Activated T-cell treated with anti-CD3 and anti-CD28 coated beads, Interleukin-2, amount 50 U/mL, for 72 hours (primary cell): ENCODE measurements around the gene MYH11. TPM values are rescaled to one million over a fixed set of nuclear protein-coding genes. Genes with fewer than 3 reads are reported as not detected.
"Not testable (repeated sequence)": the region's sequence is repeated elsewhere in the genome, so short reads cannot be mapped to it uniquely, and the experiment has no call there.

Experiments used
- ATAC-seq, 2 donors: fragments of 150-1000 bp; cut with Tn5 transposase; replicated peaks in 1 of 2; 2 replicates each; pipeline ENCODE4 v1.10.0; 2021; ENCODE audit warnings: moderate library complexity in 2 of 2, mild to moderate bottlenecking in 1 of 2
- DNase-seq, 2 donors: peaks; one replicate each; pipeline ENCODE4 v3.0.0; 2021 to 2022; ENCODE audit warnings: mixed read lengths in 1 of 2
- H3K27ac Mint-ChIP-seq: one replicate; pipeline ENCODE4 v1.8.0; 2022; ENCODE audit warnings: mild to moderate bottlenecking, moderate library complexity, mixed read lengths
- H3K27me3 Mint-ChIP-seq: one replicate; pipeline ENCODE4 v1.8.0; 2022; ENCODE audit warnings: low read depth, mixed read lengths
- H3K36me3 Mint-ChIP-seq, 2 donors: one replicate each; pipeline ENCODE4 v1.8.0; 2022; ENCODE audit warnings: mixed read lengths in 2 of 2, mild to moderate bottlenecking in 1 of 2; ENCODE audit not compliant: insufficient read depth in 2 of 2
- H3K4me1 Mint-ChIP-seq: one replicate; pipeline ENCODE4 v1.8.0; 2022; ENCODE audit warnings: low read depth, mixed read lengths
- H3K4me3 Mint-ChIP-seq, 2 donors: one replicate each; pipeline ENCODE4 v1.8.0; 2022; ENCODE audit warnings: mild to moderate bottlenecking in 2 of 2, mixed read lengths in 2 of 2, moderate library complexity in 2 of 2
- H3K9me3 Mint-ChIP-seq, 2 donors: one replicate each; pipeline ENCODE4 v1.8.0; 2022; ENCODE audit warnings: mixed read lengths in 2 of 2
- total RNA-seq, 2 donors: library from RNA; stranded (reverse); gene quantifications; one replicate each; pipeline ENCODE4 v1.2.3, GENCODE V29; 2022

Gene MYH11
- total RNA-seq, 2 donors from 2014 or later: not detected

GRCh38 chr16:15660203-15660601, 196.6 kb downstream of the MYH11 start:
- no peak overlapping the region for H3K4me3 Mint-ChIP-seq
- no peak for ATAC-seq
- no peaks in the 10 kb centered on the region for H3K27me3 Mint-ChIP-seq
- DNase-seq: no peak
- H3K4me1 Mint-ChIP-seq: peaks cover 65% of the 10 kb centered on the region
- H3K9me3 Mint-ChIP-seq: no peaks in the 10 kb centered on the region
- peaks cover 9 to 28% of the 10 kb centered on the region in 2 donors for H3K36me3 Mint-ChIP-seq
- H3K27ac Mint-ChIP-seq: peak overlapping the region; percentile 13

GRCh38 chr16:15658556-15658955, 198.3 kb downstream of the MYH11 start:
- no peak for ATAC-seq
- Mint-ChIP-seq H3K27ac (peak overlapping the region; percentile 71), H3K9me3 (no peaks in the 10 kb centered on the region), H3K4me1 (peaks cover 65% of the 10 kb centered on the region), H3K4me3 (peak overlapping the region; percentile 0 to 31), H3K36me3 (peaks cover 10 to 25% of the 10 kb centered on the region in 2 donors), H3K27me3 (no peaks in the 10 kb centered on the region)
- DNase-seq: no peak

GRCh38 chr16:15658149-15658548, 198.7 kb downstream of the MYH11 start:
- Mint-ChIP-seq H3K4me1 (peaks cover 66% of the 10 kb centered on the region), H3K27ac (peak overlapping the region; percentile 65), H3K36me3 (peaks cover 13 to 22% of the 10 kb centered on the region in 2 donors), H3K9me3 (no peaks in the 10 kb centered on the region), H3K27me3 (no peaks in the 10 kb centered on the region), H3K4me3 (no peak overlapping the region)
- ATAC-seq: peak in 1 of 2 donors; percentile 39
- no peak for DNase-seq

- not testable (repeated sequence) for H3K27ac Mint-ChIP-seq, H3K9me3 Mint-ChIP-seq, DNase-seq, H3K4me3 Mint-ChIP-seq, H3K27me3 Mint-ChIP-seq, ATAC-seq
- peaks cover 68% of the 10 kb centered on the region for H3K4me1 Mint-ChIP-seq
- peaks cover 10 to 17% of the 10 kb centered on the region in 2 donors for H3K36me3 Mint-ChIP-seq
Observed at GRCh38 chr16:15655561-15655960, 201.3 kb downstream of the MYH11 start.

- Mint-ChIP-seq H3K9me3 (no peaks in the 10 kb centered on the region), H3K4me1 (peaks cover 60% of the 10 kb centered on the region)
- no peak for DNase-seq
Observed at GRCh38 chr16:15654591-15654990, 202.2 kb downstream of the MYH11 start.

GRCh38 chr16:15653227-15653626, 203.6 kb downstream of the MYH11 start:
- Mint-ChIP-seq H3K4me1 (peaks cover 53% of the 10 kb centered on the region), H3K27me3 (no peaks in the 10 kb centered on the region), H3K27ac (peak overlapping the region; percentile 65), H3K4me3 (peak overlapping the region; percentile 94 to 95), H3K36me3 (peaks cover 13 to 14% of the 10 kb centered on the region in 2 donors), H3K9me3 (no peaks in the 10 kb centered on the region)
- no peak for ATAC-seq
- DNase-seq: no peak

More at GRCh38 chr16:15654591-15654990, 202.2 kb downstream of the MYH11 start:
- Mint-ChIP-seq H3K36me3 (peaks cover 13 to 14% of the 10 kb centered on the region in 2 donors), H3K4me3 (no peak overlapping the region), H3K27me3 (no peaks in the 10 kb centered on the region), H3K27ac (no peak overlapping the region)
- ATAC-seq: no peak

Other genes starting within 250 kb of the MYH11 start
- 10 to 100 TPM; 74.3 TPM for gene MARF1, start 213.9 kb downstream of the MYH11 start, total RNA-seq
- gene NDE1, start 206.8 kb downstream of the MYH11 start, total RNA-seq: 100 to 1,000 TPM; 106 to 122 TPM
- gene CEP20, start 31.6 kb upstream of the MYH11 start, total RNA-seq: 10 to 100 TPM; 59.4 to 81.5 TPM
- gene ABCC1, start 92.6 kb upstream of the MYH11 start, total RNA-seq: 10 to 100 TPM; 82.3 to 90.4 TPM